MCF 10A (cell line): ENCODE results near the gene TRAPPC12. TPM values are rescaled to one million over a fixed set of nuclear protein-coding genes. Genes with fewer than 3 reads are reported as not detected.
"Not testable (repeated sequence)": the region's sequence is repeated elsewhere in the genome, so short reads cannot be mapped to it uniquely, and the experiment has no call there.

ENCODE experiments used
- BruUV-seq: library from RNA; stranded (reverse); fragments of 400-500 nt; replicated peaks from 2 replicates; lab custom pipeline; 2021; lab: Mats Ljungman, UMichigan
- CTCF ChIA-PET: fragments of 300-600 bp; sonication (Branson Sonifier 250); formaldehyde crosslinking; extraction: SDS; loops from one replicate; lab custom pipeline; 2021; ENCODE audit warnings: antibody characterized with exemption, inconsistent platforms; lab: Yijun Ruan, JAX
- POLR2A ChIA-PET: fragments of 300-600, 350-650 bp; sonication (Branson Sonifier 250); formaldehyde crosslinking; extraction: SDS; loops from one replicate; lab custom pipeline; 2020; ENCODE audit warnings: antibody characterized with exemption, inconsistent platforms; lab: Yijun Ruan, JAX
- DNase-seq: peaks from one replicate; pipeline ENCODE4 v3.0.0-alpha.2; 2018; ENCODE audit not compliant: unreplicated experiment
- H3K27ac Mint-ChIP-seq: one replicate; pipeline ENCODE4 v1.8.0; 2022; ENCODE audit warnings: mild to moderate bottlenecking, low read depth, mixed read lengths; ENCODE audit not compliant: unreplicated experiment
- H3K27me3 Mint-ChIP-seq: one replicate; pipeline ENCODE4 v1.8.0; 2022; ENCODE audit warnings: mixed read lengths; ENCODE audit not compliant: insufficient read depth, unreplicated experiment
- H3K36me3 Mint-ChIP-seq: one replicate; pipeline ENCODE4 v1.8.0; 2022; ENCODE audit warnings: mild to moderate bottlenecking, moderate library complexity, mixed read lengths; ENCODE audit not compliant: insufficient read depth, unreplicated experiment
- H3K4me1 Mint-ChIP-seq: one replicate; pipeline ENCODE4 v1.8.0; 2022; ENCODE audit warnings: mixed read lengths; ENCODE audit not compliant: insufficient read depth, unreplicated experiment
- H3K4me3 Mint-ChIP-seq: one replicate; pipeline ENCODE4 v1.8.0; 2022; ENCODE audit warnings: mild to moderate bottlenecking, moderate library complexity, mixed read lengths; ENCODE audit not compliant: unreplicated experiment
- H3K9me3 Mint-ChIP-seq: one replicate; pipeline ENCODE4 v1.8.0; 2022; ENCODE audit warnings: mixed read lengths; ENCODE audit not compliant: unreplicated experiment
- intact Hi-C: fragments of 100-400 bp; cut with micrococcal nuclease; formaldehyde crosslinking; loops from 2 replicates; pipeline ENCODE4 v1.14.1; 2022
- total RNA-seq: library from RNA; stranded (reverse); gene quantifications from 2 replicates; pipeline ENCODE4 v1.2.3, GENCODE V29; 2022
- TF ChIP-seq, protein P1 (sequence below): fragments of 200-600 bp; IDR thresholded peaks from one replicate; pipeline ENCODE4 v1.8.0; 2022; ENCODE audit warnings: antibody characterized with exemption, mild to moderate bottlenecking; ENCODE audit not compliant: unreplicated experiment

TRAPPC12 gene
- total RNA-seq, 1 experiment from 2014 or later, result 84.4 TPM

DNA sequence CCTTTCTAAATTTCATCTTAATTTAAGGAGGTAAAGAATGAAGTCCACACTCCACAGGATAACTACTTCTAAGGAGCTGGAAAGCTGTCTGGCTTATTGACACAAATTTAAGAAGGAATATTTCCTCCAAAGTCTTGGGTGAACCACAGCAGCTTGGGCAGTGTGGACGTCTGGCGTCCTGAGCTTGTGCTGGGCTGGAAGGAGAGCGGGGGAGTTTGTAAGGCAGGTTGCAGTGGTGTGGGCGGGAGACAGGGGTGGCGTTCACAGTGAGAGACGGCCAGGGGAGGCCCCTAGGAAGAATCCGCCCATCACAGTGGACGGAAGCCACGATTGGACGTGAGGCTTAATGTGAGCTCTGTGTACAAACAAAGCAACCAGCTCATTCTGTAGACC is 114.1 kb downstream of the TRAPPC12 start:
- peak; percentile 22 for DNase-seq
- BruUV-seq, result no TSS peak
- Mint-ChIP-seq H3K4me3 (no peak overlapping the region), H3K9me3 (no peaks in the 10 kb centered on the region), H3K27ac (no peak overlapping the region), H3K36me3 (peaks cover 39% of the 10 kb centered on the region), H3K27me3 (no peaks in the 10 kb centered on the region), H3K4me1 (no peaks in the 10 kb centered on the region)
- intact Hi-C loops, result no loop called here
- ChIA-PET POLR2A (interaction anchor here (0.9 to 1.0 kb wide), 2 partner anchors 16 to 23 kb away, joined by 5 read pairs; no protein-coding TSS in a partner anchor), CTCF (interaction anchor here (0.9 to 1.5 kb wide), 2 partner anchors 9 to 69 kb away, joined by 3 to 4 read pairs; no protein-coding TSS in a partner anchor)
- TF ChIP-seq, protein P1, sequence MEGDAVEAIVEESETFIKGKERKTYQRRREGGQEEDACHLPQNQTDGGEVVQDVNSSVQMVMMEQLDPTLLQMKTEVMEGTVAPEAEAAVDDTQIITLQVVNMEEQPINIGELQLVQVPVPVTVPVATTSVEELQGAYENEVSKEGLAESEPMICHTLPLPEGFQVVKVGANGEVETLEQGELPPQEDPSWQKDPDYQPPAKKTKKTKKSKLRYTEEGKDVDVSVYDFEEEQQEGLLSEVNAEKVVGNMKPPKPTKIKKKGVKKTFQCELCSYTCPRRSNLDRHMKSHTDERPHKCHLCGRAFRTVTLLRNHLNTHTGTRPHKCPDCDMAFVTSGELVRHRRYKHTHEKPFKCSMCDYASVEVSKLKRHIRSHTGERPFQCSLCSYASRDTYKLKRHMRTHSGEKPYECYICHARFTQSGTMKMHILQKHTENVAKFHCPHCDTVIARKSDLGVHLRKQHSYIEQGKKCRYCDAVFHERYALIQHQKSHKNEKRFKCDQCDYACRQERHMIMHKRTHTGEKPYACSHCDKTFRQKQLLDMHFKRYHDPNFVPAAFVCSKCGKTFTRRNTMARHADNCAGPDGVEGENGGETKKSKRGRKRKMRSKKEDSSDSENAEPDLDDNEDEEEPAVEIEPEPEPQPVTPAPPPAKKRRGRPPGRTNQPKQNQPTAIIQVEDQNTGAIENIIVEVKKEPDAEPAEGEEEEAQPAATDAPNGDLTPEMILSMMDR, result no peak

DNA sequence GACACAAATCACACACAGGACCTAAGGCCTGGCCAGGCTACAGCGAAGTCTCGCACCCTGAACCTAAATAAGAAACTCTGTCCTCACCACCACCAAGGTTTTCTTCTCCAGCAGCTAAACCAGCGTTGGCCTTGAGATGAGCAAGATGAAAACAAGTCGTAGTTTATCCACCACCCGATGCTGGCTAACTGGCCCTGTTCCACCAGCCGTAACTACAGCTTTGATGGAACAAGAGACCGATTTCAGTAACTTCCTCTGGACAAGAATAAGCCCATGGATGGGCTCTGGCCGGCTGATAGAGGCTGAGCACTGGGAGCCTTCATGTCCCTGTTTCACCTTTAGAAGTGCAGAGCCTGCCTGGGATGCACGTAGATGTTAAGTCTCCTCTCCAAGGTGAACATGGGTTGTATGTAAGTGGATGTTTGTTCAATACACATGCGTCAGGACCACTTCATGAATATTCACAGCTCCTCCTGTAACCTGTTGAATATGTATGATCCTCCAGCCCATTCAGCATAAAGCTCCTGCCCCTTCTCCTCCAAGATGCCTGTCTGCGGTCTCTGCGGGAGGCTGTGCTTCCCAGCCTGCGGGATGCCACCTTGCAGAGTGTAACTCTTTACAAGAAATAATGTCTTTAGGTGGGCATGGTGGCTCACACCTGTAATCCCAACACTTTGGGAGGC is 115.6 kb downstream of the TRAPPC12 start:
- POLR2A ChIA-PET, result interaction anchor here (1.0 kb wide), 1 partner anchor 9 kb away, joined by 3 read pairs; no protein-coding TSS in a partner anchor
- intact Hi-C loops, result no loop called here
- Mint-ChIP-seq H3K9me3 (no peaks in the 10 kb centered on the region), H3K4me3 (no peak overlapping the region), H3K27me3 (no peaks in the 10 kb centered on the region), H3K4me1 (no peaks in the 10 kb centered on the region), H3K27ac (no peak overlapping the region), H3K36me3 (peaks cover 49% of the 10 kb centered on the region)
- no peak for DNase-seq
- no TSS peak for BruUV-seq
- CTCF ChIA-PET, result no interaction called here
- TF ChIP-seq, protein P1, result no peak

DNA sequence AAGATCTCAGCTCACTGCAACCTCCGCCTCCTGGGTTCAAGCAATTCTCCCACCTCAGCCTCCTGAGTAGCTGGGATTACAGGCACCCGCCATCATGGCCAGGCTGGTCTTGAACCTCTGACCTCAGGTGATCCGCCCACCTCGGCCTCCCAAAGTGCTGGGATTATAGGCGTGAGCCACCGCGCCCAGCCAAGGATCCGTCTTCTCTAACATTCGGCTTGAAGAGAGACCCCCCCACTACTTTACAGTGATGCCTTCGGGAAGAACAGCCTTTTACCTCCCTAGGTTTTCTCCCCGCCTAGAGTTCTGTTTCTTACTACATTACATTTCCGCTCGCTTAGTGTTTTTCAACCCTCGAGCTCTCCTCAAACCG is 117.2 kb downstream of the TRAPPC12 start:
- intact Hi-C loops, CTCF ChIA-PET, H3K4me3 Mint-ChIP-seq, DNase-seq, H3K27me3 Mint-ChIP-seq, H3K4me1 Mint-ChIP-seq, H3K9me3 Mint-ChIP-seq, H3K27ac Mint-ChIP-seq, BruUV-seq: not testable (repeated sequence)
- peaks cover 65% of the 10 kb centered on the region for H3K36me3 Mint-ChIP-seq
- POLR2A ChIA-PET, result interaction anchor here (1.6 kb wide), 1 partner anchor 60 kb away, joined by 4 read pairs; no protein-coding TSS in a partner anchor

DNA sequence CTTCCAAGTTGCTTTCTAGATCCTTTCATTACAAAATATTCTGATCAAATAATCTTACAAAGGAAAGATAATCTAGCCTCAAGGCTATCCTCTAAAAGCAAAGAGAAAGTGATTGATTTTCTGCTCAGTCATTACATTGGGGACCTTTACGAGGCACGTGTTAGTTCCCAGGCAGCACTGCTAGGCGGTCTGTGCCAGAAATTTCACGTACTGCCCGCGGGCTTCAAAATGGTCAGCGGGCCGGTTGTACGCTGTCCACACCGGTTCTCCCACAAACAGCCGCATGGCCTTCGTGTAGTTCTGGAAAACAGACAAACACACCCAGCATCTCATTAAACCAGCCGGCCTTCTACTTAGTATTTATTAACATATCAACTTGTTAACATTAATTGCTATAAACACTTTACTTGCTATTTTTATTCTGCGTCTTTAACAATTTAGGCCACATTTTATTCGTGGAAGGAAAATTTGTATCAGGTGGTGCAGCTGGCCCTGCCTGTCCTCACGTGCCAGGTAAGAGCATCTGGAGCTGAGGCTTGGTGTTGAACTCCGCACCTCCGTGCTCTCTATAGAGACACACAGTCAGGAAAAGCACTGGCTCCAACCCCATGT is 119.4 kb downstream of the TRAPPC12 start:
- Mint-ChIP-seq H3K9me3 (no peaks in the 10 kb centered on the region), H3K27ac (no peak overlapping the region), H3K36me3 (peaks cover 81% of the 10 kb centered on the region), H3K27me3 (no peaks in the 10 kb centered on the region), H3K4me1 (no peaks in the 10 kb centered on the region), H3K4me3 (no peak overlapping the region)
- POLR2A ChIA-PET, result interaction anchor here (1.2 kb wide), 1 partner anchor 20 kb away, joined by 5 read pairs; the partner anchor contains the start of gene ADI1
- CTCF ChIA-PET, result no interaction called here
- TF ChIP-seq, protein P1, result no peak
- no TSS peak for BruUV-seq
- no peak for DNase-seq
- intact Hi-C loops, result no loop called here
